AG09319 (cell line): ENCODE measurements around the gene DENND4A.

ENCODE experiments used
- DNase-seq: peaks from one replicate; pipeline ENCODE4 v3.0.0-alpha.2; 2010; ENCODE audit warnings: low read depth; ENCODE audit errors: extremely low read depth
- TF ChIP-seq, protein P1 (sequence below): IDR thresholded peaks from 2 replicates; pipeline ENCODE4 v1.5.1; 2011; ENCODE audit warnings: low read depth, mild to moderate bottlenecking, inconsistent platforms, low read length, moderate library complexity

DENND4A gene

DNA sequence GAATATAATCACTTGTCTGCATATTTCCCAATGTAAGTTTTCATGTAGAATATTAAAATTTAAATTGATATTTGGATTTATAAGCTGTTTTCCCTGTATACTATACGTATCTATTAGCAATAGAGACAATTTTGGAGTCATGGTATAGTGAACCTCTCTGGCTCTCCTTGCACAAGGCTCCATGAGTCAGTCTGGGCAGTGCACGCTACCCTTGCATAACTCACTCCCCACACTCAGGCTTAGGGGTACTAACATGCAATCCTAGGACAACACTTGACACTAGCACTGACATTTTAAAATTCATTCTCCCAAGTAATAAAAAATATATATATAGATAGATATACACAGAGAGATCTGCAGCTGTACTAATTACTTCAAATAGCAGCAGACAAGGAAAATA lies 131.2 kb downstream of the DENND4A start:
- DNase-seq = no peak
- TF ChIP-seq, protein P1, sequence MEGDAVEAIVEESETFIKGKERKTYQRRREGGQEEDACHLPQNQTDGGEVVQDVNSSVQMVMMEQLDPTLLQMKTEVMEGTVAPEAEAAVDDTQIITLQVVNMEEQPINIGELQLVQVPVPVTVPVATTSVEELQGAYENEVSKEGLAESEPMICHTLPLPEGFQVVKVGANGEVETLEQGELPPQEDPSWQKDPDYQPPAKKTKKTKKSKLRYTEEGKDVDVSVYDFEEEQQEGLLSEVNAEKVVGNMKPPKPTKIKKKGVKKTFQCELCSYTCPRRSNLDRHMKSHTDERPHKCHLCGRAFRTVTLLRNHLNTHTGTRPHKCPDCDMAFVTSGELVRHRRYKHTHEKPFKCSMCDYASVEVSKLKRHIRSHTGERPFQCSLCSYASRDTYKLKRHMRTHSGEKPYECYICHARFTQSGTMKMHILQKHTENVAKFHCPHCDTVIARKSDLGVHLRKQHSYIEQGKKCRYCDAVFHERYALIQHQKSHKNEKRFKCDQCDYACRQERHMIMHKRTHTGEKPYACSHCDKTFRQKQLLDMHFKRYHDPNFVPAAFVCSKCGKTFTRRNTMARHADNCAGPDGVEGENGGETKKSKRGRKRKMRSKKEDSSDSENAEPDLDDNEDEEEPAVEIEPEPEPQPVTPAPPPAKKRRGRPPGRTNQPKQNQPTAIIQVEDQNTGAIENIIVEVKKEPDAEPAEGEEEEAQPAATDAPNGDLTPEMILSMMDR = no peak

DNA sequence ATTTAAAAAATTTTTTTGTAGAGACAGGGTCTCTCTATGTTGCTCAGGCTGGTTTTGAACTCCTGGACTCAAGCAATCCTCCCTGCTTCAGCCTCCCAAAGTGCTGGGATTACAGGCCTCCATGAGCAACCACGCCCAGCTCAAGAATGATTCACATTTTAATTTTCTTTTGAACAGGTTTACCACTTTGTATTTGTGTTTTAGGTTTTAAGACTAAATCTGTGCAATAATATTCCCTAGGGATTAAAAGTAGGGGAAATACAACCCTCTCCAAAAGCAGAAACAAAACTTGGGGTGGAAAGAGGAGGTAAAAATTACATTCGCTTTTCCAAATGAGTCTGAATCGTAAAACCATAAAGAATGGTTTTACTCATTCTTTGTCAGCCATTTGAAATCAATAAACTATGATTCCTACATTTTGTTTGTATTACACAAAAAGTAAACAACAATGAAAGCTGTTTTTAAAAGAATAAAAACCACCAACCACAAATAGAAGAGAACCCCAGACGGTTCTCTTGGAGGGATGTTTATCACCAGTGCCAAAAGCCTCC lies 132.5 kb downstream of the DENND4A start:
- TF ChIP-seq, protein P1 = no peak
- no peak for DNase-seq

DNA sequence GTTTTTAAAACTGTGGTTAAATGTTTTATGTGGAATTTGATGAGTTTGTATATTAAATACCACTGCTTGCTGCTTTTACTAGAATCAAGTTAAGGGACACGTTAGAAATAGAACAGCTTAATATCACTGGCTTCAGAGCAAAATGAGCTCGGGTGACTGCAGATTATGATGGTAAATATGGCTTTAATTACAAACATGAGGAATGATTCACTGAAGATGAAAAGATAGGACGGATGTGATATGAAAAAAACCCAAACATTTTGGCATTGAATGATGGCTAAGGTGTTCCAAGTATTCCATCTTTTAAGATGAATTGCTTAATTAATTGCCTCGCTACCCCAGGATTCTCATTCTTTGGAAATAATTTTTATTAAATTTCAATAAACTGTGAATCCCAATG lies 136.6 kb downstream of the DENND4A start:
- DNase-seq = no peak
- TF ChIP-seq, protein P1 = no peak

DNA sequence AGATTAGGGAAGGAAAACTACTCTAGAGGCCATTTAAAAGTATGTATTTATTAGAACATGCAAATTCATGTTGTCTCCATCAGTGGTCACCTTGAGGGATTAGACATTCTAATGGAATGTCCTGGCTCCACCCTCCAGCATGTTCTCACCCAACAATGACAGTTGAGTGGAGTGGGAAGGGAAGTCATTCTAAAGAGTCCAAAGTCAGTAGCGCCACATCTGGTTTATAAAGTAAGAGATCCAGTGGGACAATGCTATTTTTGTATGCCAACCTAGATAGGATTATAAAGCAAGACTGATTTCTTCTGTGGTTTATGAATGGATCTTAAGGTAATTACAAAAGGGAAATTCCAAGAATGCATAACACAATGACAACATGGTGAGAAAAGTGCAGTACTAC lies 137.1 kb downstream of the DENND4A start:
- TF ChIP-seq, protein P1 = no peak
- no peak for DNase-seq

DNA sequence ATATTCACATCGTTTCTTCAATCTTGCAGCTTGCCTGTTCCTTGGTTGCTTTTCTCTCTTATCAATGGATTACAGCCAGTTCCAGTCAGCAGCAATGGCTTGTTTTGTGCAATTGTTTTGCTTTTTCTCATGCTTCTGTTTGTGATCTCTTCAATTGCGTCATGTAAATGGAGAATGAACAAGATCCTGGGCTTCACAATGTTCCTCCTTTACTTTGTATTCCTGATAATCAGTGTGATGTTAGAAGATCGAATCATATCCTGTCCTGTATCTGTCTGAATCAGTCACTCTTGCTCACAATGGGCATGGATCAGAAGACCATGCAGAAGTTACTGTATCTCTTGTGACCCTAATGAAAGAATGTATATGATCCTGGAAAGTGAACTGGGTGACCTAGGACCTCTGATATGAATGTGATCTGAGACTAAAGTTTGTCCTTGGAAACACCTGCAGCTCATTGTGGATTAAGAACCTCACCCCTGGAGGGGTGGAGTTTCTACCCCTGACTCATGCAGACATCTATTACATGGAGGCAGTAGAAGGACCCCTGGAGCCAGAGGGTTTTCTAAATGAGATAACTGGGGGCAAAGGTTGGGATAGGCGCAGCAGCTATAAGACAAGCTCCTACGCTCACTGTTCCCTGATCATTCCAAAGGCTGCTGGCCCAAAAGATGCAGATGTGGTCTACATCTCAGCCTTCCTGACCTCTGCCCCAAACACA lies 138.1 kb downstream of the DENND4A start:
- DNase-seq = no peak
- TF ChIP-seq, protein P1 = no peak

DNA sequence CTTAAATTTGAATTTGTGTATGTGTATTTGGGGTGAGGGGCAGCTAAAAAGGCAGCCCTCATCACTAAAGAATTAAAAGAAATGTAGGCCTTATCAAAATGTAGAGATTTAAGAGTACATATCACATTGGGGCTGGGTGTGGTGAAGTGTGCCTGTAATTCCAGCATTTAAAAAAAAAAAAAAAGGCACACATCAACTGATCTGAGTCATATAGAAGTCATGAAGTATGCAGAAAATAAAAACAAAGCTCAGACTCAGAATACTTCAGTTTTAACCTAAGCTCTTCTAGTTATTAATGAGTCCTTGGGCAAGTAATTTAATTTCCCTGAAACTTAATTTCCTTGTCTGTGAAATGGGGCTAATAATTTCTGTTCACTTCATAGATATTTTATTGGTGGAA lies 138.8 kb downstream of the DENND4A start:
- TF ChIP-seq, protein P1 = no peak

DNA sequence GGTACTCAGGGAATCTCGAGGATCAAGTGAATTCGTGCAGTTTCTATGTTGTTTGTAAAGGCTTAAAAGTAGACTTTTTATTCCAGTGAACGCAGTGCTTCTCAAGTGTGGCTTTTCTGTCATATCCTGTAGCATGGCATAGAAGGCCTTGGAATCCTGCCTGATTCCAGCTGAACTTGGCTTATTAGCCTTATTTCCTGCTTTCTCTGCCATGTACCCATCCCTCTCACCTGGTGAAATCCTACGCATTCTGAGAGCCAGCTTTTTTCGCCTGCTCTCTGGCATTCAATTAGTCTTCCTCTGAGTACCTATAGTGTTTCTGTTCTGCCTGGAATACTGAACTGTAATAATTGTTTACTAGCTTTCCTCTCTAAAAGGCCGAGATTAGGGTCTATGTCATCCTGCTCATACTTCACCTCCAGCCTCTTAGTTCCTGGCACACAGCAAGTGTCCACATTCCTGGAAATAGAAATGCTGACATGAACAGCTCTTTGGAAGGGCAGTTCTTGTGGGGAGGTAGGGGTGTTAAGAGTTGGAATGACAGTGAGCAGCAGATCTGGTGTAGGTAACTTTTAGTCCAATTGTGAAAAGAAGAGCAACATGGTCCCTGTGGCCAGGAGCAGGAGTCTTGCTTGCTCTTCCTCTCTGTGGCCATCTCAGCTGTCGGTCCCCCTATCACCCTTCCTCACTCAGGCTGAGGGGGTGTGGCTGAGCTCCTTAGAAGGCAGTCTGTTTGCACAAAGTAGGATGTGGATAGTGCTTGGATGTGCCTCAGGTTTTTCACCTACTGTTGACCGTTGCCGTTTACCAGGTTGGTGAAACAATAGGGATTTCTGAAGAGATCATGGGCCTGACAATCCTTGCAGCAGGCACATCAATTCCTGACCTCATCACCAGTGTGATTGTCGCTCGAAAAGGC lies 140.0 kb downstream of the DENND4A start:
- TF ChIP-seq, protein P1 = no peak
- no peak for DNase-seq

More for the DNA sequence above, 138.8 kb downstream of the DENND4A start:
- DNase-seq = no peak
